ENCODE results near the gene PRM1. TPM values are rescaled to one million over a fixed set of nuclear protein-coding genes. Genes with fewer than 3 reads are reported as not detected.

The PRM1 gene
- total RNA-seq, 2 experiments from 2014 or later: not detected

DNA sequence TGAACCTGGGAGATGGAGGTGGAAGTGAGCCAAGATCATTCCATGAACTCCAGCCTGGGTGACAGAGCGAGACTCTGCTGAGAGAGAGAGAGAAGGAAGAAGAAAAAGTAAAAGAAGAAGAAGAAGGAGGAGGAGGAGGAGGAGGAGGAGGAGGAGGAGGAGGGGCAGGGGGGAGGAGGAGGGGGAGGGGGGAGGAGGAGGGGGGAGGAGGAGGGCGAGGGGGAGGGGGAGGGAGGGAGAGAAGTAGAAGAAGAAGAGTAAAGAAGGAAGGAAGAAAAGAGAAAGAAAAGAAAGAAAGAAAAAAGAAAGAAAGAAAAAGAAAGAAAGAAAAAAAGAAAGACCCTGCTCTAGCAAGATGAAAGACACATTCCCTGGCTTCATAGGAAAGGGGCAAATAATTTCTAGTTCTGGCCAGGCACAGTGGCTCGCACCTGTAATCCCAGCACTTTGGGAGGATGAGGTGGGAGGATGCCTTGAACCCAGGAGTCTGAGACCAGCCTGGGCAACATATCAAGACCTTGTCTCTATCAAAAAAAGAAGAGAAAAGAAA, 48.8 kb downstream of the PRM1 start:
- Mint-ChIP-seq H3K4me3 (peak overlapping the region; percentile 57), H3K4me1 (ENCODE audit: low read depth) (peaks cover 59% of the 10 kb centered on the region), H3K27me3 (ENCODE audit: low read depth) (no peaks in the 10 kb centered on the region), H3K9me3 (no peaks in the 10 kb centered on the region), H3K27ac (peak overlapping the region; percentile 99), H3K36me3 (ENCODE audit: low read depth) (no peaks in the 10 kb centered on the region)
- no peak for DNase-seq
- CTCF ChIA-PET: interaction anchor here (1.9 to 2.0 kb wide), 2 partner anchors 19 to 22 kb away, joined by 6 to 7 read pairs; no protein-coding TSS in a partner anchor
- intact Hi-C loops (cut with micrococcal nuclease): loop anchor here (2.0 kb wide), 1 partner anchor 138 kb away; no protein-coding TSS in a partner anchor

DNA sequence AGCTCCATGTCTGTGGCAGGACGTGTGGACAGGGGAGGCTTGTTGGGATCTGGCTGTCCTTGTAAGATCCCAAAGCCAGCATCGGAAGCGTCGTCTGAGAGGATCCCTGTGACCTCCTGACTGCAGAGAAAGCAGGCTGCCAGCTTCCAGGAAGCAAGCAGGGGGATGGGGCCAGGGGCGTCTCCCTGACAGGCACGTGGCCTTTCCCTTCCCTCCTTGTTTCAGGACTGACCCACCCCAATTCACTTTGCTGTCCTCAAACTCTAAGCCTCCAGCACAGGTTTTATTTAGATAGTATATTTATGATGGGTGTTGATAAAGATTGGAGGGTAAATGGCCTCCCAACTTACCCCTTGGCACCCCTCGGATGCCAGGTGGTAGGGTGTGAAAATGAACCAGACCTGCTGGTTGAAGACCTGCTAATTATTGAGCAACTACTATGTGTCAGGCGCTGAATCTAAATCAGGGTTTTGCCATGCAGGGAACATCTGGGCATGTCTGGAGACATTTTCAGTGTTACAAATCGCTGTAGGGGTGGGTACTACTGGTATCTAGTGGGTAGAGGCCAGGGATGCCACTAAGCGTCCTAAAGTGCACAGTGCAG, 49.7 kb downstream of the PRM1 start:
- no peaks in the 10 kb centered on the region for H3K36me3 Mint-ChIP-seq (ENCODE audit: low read depth)
- H3K9me3 Mint-ChIP-seq: no peaks in the 10 kb centered on the region
- CTCF ChIA-PET: no interaction called here
- intact Hi-C loops (cut with micrococcal nuclease): no loop called here
- no peak overlapping the region for H3K4me3 Mint-ChIP-seq
- DNase-seq: no peak
- H3K27me3 Mint-ChIP-seq (ENCODE audit: low read depth): no peaks in the 10 kb centered on the region
- H3K4me1 Mint-ChIP-seq (ENCODE audit: low read depth): peaks cover 57% of the 10 kb centered on the region
- peak overlapping the region; percentile 99 for H3K27ac Mint-ChIP-seq

Small RNAs within 50 kb of the gene (microRNA-seq; reads per million reads assigned to microRNA genes)
- gene MIR548H2 (ENCODE audit: borderline microRNAs expressed, borderline replicate concordance): not detected

Other genes with a start within 250 kb of the PRM1 start
- gene SOCS1, start 25.1 kb downstream of the PRM1 start, total RNA-seq: 10 to 100 TPM; 45.1 to 45.6 TPM
- gene TNP2, start 12.0 kb downstream of the PRM1 start, total RNA-seq: not detected
- not detected for gene PRM3, start 7.7 kb downstream of the PRM1 start, total RNA-seq
- not detected for gene PRM2, start 4.8 kb downstream of the PRM1 start, total RNA-seq
- gene RMI2, start 64.1 kb upstream of the PRM1 start, total RNA-seq: 10 to 100 TPM; 82.8 to 86.2 TPM